ENCODE results near the gene KDM3B. TPM values are rescaled to one million over a fixed set of nuclear protein-coding genes. Genes with fewer than 3 reads are reported as not detected.

KDM3B gene
- total RNA-seq, 1 donor from 2014 or later: 40.7 TPM

DNA sequence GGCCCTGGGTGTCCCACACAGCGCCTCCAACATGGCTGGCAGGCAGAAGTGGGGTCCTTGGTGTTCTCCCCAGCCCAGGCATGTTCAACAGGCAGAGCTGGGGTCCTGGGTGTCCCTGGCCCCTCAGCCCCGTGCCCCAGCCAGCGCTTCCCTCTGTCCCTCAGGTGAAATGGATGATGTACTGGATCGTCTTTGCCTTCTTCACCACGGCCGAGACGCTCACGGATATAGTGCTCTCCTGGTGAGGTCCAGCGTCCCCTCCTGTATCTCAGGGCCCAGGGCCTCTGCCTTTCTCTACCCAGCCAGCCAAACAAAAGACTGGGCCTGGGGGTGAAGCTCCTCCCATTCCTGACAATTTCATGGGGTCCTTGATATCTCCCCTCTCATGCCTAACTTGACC is 88.7 kb downstream of the KDM3B start:
- peaks cover 4% of the 10 kb centered on the region for H3K36me3 ChIP-seq
- no peaks in the 10 kb centered on the region for H3K27me3 ChIP-seq (ENCODE audit: low read depth)
- DNase-seq: no peak
- no peaks in the 10 kb centered on the region for H3K9me3 ChIP-seq (replicated peaks)
- H3K4me1 ChIP-seq: peaks cover 36% of the 10 kb centered on the region
- no peak overlapping the region for H3K4me3 ChIP-seq
- H3K27ac ChIP-seq (replicated peaks): no peak overlapping the region
- intact Hi-C loops (cut with micrococcal nuclease): no loop called here
- TF ChIP-seq, protein P1, sequence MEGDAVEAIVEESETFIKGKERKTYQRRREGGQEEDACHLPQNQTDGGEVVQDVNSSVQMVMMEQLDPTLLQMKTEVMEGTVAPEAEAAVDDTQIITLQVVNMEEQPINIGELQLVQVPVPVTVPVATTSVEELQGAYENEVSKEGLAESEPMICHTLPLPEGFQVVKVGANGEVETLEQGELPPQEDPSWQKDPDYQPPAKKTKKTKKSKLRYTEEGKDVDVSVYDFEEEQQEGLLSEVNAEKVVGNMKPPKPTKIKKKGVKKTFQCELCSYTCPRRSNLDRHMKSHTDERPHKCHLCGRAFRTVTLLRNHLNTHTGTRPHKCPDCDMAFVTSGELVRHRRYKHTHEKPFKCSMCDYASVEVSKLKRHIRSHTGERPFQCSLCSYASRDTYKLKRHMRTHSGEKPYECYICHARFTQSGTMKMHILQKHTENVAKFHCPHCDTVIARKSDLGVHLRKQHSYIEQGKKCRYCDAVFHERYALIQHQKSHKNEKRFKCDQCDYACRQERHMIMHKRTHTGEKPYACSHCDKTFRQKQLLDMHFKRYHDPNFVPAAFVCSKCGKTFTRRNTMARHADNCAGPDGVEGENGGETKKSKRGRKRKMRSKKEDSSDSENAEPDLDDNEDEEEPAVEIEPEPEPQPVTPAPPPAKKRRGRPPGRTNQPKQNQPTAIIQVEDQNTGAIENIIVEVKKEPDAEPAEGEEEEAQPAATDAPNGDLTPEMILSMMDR (IDR thresholded peaks at IDR 0.05; ENCODE audit: borderline replicate concordance): no peak

DNA sequence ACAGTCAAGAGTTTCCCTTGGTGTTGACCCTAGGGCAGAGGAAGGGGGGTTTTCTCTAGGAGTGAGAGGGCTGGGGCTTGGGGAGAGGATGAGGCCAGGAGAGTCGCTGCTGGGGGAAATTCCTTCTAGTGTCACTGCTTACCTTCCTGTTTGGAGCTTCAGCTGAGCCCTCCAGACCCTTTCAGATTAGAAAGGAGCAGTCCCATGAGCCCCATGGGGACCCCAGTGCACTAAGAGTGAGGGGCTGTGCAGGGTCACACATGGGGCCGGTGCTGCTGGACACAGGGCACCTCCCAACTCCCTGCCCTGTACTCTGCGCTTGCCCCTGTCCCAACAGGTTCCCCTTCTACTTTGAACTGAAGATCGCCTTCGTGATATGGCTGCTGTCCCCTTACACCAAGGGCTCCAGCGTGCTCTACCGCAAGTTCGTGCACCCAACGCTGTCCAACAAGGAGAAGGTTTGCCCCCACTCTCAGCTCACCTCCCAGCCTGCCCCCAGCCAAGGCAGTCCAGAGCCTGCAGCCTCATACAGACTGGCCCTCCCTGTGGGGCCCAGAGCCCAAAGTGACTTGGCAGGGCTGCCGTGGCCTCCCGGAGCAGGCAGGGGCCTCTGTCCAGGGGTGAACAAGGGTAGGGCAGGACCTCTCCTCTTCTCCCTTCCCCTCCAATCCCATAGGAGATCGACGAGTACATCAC is 91.7 kb downstream of the KDM3B start:
- Histone ChIP-seq H3K4me1 (peaks cover 10% of the 10 kb centered on the region), H3K9me3 (replicated peaks) (no peaks in the 10 kb centered on the region), H3K4me3 (no peak overlapping the region), H3K27me3 (ENCODE audit: low read depth) (no peaks in the 10 kb centered on the region), H3K27ac (replicated peaks) (no peak overlapping the region), H3K36me3 (no peaks in the 10 kb centered on the region)
- TF ChIP-seq, protein P1 (IDR thresholded peaks at IDR 0.05; ENCODE audit: borderline replicate concordance): no peak
- DNase-seq: no peak
- intact Hi-C loops (cut with micrococcal nuclease): no loop called here

DNA sequence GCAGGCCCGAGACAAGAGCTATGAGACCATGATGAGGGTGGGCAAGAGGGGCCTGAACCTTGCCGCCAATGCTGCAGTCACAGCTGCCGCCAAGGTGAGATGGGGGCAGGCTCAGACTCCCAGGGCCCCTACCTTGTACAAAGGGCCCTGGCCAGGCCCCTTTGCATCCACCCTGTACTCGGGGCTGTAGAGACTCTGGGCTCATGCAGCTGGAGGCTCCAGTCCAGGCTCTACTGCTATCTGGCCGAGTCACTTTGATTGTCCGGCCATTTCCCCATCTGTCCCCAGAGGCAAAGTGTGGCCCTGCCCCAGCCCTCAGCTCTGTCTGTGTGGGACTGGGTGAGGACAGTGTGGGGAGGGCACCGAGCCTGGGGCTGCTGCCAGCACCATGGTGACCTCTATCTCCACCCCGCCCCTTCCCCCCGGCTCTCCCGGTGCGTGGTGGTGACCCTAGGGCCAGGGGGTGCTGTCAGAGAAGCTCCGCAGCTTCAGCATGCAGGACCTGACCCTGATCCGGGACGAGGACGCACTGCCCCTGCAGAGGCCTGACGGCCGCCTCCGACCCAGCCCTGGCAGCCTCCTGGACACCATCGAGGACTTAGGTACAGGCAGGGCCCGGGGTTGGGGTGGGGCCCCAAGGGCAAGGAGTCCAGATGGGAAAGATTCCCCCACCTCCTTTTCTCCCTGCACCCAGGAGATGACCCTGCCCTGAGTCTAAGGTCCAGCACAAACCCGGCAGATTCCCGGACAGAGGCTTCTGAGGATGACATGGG is 92.5 kb downstream of the KDM3B start:
- H3K36me3 ChIP-seq: no peaks in the 10 kb centered on the region
- intact Hi-C loops (cut with micrococcal nuclease): no loop called here
- DNase-seq: no peak
- no peak overlapping the region for H3K4me3 ChIP-seq
- no peak overlapping the region for H3K27ac ChIP-seq (replicated peaks)
- TF ChIP-seq, protein P1 (IDR thresholded peaks at IDR 0.05; ENCODE audit: borderline replicate concordance): no peak
- peaks cover 7% of the 10 kb centered on the region for H3K4me1 ChIP-seq
- H3K27me3 ChIP-seq (ENCODE audit: low read depth): no peaks in the 10 kb centered on the region
- H3K9me3 ChIP-seq (replicated peaks): no peaks in the 10 kb centered on the region

DNA sequence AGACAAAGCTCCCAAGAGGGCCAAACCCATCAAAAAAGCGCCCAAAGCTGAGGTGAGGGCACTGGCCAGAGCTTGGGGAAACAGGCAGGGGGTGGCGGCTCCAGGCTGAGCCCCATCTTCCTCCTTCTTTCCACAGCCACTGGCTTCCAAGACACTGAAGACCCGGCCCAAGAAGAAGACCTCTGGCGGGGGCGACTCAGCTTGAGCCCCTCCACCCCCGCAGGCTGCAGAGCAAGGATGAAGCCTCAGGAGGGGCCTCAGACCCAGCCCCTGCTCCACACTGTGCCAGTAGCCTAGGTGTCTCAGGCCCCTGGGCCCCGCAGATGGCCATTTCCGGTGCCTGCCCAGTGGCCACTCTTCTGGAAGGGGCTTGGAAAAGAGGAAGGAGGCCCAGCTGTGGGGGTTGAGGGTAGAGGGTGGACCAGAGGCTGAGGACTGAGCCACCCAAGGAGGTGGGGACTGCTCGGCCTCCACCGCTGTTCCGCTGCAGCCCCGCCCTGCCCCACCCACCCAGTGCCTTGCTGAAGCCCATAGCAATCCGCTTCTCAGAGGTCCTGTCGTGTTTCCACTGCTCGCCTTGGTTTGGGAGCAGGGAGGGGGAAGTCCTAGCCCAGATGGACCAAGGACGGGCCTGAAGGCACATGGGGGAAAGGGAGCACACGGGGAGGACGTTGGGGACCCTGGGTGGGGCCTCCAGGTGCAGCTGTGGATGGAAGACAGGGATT is 93.2 kb downstream of the KDM3B start:
- no peaks in the 10 kb centered on the region for H3K36me3 ChIP-seq
- H3K27me3 ChIP-seq (ENCODE audit: low read depth): no peaks in the 10 kb centered on the region
- H3K4me3 ChIP-seq: no peak overlapping the region
- H3K4me1 ChIP-seq: peaks cover 9% of the 10 kb centered on the region
- no peak for DNase-seq
- TF ChIP-seq, protein P1 (IDR thresholded peaks at IDR 0.05; ENCODE audit: borderline replicate concordance): no peak
- intact Hi-C loops (cut with micrococcal nuclease): no loop called here
- H3K9me3 ChIP-seq (replicated peaks): no peaks in the 10 kb centered on the region
- no peak overlapping the region for H3K27ac ChIP-seq (replicated peaks)

DNA sequence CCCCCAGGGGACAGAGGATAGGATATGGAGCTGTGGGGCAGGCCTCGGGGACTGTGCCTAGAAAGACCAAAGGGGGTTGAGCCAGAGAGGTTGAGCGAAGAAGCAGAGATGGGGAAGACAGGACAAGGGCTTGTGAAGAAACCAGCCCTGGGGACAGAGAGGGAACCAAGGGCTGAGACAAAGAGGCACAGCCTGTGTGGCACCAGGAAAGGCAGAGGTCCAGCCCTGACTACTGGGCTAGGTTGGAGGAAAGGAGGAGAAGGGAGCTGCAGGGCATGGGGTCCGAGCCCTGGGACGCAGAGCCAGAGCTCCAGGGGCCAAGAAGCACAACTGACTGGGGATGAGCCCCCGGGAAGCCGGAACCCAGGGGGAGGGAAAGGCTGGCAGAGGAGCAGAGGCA is 95.6 kb downstream of the KDM3B start:
- TF ChIP-seq, protein P1 (IDR thresholded peaks at IDR 0.05; ENCODE audit: borderline replicate concordance): no peak
- DNase-seq: no peak
- no peaks in the 10 kb centered on the region for H3K27me3 ChIP-seq (ENCODE audit: low read depth)
- H3K4me3 ChIP-seq: no peak overlapping the region
- no peaks in the 10 kb centered on the region for H3K9me3 ChIP-seq (replicated peaks)
- intact Hi-C loops (cut with micrococcal nuclease): no loop called here
- H3K4me1 ChIP-seq: peaks cover 9% of the 10 kb centered on the region
- no peak overlapping the region for H3K27ac ChIP-seq (replicated peaks)
- H3K36me3 ChIP-seq: no peaks in the 10 kb centered on the region

All from left ventricle myocardium inferior (tissue), 1 donor.